ENCODE results near the gene SUSD1.
A peak's percentile ranks its signal among the peaks of the same experiment; 100 is the strongest.
"Not testable (repeated sequence)": the region's sequence is repeated elsewhere in the genome, so short reads cannot be mapped to it uniquely, and the experiment has no call there.

The SUSD1 gene

DNA sequence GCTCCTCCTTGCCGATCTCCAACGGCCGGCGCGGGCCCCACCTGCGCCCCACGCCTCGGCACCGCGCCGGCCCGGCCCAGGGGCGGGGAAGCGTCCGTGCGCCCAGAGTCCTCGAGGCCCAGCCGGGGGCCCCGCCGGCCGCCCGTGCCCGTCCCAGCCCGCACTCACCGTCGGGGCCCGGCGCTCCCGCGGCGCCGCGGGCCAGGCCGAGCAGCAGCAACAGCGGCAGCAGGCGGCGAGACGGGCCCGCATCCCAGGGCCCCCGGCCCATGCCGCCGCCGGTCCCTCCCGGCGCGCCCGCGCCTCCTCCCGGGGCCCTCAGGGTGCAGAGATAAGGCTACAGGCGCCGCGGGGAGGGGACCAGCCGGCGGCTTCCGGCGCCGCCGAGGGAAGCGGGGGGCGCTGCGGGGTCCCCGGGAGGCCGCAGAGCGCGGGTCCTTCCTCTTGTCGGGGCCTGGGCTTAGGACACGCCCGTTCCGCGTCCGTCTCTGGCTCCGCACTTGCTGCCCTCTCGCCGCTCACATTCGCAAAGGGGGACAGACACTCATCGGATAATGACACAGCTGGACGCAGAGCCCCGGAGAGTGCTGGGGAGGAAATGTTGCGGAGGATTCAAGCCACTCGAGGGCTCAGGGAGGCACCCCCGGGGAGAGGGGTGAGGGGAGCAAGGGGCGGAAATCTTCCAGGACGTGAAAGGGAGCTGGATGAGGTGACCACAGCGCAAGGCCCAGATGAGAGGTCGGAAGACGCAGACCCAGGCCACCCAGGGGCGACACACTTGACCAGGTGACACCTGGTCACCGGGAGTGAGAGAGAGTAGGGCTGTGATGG, at the start of gene SUSD1:
TSS of gene SUSD1 (minus strand) at position 333 of the 831 bp plus-strand sequence. CDS start at position 271, 62 bp downstream.
- DNase-seq: no peak

- no peak for DNase-seq
These were observed 49.5 kb upstream of the SUSD1 start for GRCh38 chr9:112224401-112225289.

DNA sequence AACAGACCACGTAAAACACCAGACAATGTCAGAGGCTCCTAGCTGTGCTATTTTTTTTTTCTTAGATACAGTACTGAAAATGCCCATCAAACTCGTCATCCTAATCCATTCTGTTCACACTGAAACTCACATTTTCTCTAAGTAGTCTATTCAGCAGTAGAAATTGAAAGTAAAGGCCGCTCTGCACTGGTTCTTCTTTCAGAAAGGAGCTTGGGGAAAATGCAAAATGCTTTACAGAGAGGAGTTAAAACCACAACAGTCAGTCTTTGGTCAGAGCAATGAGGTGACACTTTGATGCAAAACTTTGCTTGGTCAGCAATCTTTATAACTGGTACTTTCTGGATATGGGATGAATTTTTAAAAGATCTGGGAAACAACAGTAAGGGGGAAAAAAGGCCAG, 43.8 kb upstream of the SUSD1 start:
- DNase-seq: no peak

DNA sequence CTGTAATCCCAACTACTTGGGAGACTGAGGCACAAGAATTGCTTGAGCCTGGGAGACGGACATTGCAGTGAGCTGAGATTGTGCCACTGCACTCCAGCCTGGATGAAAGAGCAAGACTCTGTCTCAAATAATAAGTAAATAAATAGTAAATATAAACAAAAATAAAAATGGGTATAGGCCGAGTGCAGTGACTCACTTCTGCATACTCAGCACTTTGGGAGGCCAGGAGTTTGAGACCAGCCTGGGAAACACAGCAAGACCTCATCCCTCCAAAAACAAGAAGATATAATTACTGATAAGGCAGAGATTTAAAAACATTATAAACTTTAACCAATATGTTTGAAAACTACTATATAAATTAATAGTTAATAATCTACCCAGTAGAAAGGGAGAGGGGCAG, 37.8 kb upstream of the SUSD1 start:
- DNase-seq: no peak

GRCh38 chr9:112207451-112207850, 32.4 kb upstream of the SUSD1 start:
- DNase-seq: no peak

- peak; percentile 53 for DNase-seq
These were observed 28.4 kb upstream of the SUSD1 start for GRCh38 chr9:112203536-112203935.

DNA sequence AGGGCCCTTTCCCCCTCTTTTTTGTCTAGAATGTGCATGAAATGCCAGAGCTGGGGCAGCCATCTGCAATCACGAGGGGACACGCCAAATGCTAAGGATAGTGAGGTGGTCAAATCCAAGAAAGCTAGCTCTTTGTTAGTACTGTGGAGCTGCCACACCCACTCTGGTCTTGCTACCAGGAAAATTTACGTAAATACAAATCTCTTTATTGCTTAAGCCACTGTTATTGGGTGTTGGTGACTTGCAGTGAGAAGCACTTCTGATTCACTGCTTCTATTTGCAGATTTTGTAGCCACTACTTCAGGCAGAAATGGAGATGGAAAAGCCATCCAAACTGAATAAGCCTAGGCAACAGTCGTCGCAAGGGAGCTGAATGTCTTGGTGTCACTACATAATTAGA, 25.6 kb upstream of the SUSD1 start:
- DNase-seq: no peak

- DNase-seq: no peak
These were observed 23.5 kb upstream of the SUSD1 start for GRCh38 chr9:112198646-112199045.

GRCh38 chr9:112194969-112195431, 19.9 kb upstream of the SUSD1 start:
- no peak for DNase-seq

DNA sequence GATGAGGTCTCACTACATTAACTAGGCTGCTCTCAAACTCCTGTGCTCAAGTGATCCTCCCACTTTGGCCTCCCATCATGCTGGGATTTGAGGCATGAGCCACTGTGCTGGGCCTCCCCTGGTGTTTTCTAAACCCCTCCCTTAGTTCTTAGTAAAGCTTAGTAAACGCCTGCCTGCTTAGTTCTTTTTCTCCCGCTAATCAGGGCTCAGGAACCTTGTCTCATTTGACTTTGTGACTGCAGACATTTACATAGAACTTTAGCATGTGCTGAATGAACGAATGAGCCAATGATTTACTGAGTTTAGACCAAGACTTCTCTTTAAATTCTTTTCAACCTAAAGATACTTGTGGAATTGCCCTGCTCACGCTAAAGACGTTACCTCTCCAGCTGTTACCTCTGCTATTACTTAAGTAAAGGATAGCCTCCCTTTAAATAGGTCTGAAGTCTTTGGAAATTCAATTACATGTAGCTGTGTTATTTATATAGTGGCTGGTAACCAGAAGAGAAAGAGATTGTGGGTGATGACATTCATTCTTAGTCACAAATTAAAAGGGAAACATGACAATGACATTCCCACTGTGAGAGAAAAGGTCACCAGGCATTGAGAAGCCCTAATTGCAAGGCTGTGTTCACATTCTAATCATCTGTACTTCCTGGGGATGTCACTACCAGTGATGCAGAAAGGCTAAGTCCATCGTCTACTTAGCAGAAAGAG, 18.6 kb upstream of the SUSD1 start:
- DNase-seq: no peak

- DNase-seq: not testable (repeated sequence)
These were observed 15.2 kb upstream of the SUSD1 start for GRCh38 chr9:112190320-112190719.

- no peak for DNase-seq
These were observed 13.8 kb upstream of the SUSD1 start for GRCh38 chr9:112188884-112189283.

DNA sequence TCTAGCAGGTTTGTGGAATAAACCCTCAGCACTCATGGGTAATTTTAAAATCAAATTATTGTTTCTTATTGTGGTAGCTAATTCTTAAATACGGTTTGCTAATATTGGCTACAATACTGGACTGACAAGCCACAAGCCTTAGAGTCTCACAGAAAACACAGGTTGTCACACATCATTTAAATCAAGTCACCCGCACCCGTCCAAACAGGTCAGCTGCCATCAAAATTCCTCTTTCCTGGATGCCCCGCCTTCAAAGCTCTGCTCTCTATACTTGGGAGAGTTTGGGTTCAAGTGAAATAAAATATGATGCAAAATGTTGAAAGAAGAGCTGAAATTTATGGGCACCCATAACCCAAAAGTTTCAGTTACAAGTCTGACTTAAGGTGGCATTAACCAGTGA, 12.3 kb upstream of the SUSD1 start:
- no peak for DNase-seq

GRCh38 chr9:112186695-112187094, 11.6 kb upstream of the SUSD1 start:
- no peak for DNase-seq

GRCh38 chr9:112184946-112185345, 9.8 kb upstream of the SUSD1 start:
- DNase-seq: no peak

DNA sequence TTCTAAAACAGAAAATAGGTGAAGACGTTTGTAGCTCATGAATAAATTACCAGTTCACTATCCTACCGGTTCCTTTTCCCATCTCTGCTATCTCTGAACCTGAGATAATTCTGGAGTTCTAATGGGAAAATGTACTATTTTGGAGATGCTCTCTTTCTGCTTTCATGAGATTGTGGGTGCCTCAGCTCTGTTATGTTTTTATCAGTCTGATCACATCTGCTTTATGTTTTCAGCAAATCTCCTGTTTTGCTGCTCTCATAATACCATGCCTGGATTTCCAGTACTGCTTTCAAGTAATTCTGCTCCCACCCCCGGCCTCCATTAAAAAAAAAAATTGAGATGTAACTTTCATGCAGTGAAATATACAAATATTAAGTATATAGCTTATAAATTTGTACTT, 9.1 kb upstream of the SUSD1 start:
- no peak for DNase-seq

DNA sequence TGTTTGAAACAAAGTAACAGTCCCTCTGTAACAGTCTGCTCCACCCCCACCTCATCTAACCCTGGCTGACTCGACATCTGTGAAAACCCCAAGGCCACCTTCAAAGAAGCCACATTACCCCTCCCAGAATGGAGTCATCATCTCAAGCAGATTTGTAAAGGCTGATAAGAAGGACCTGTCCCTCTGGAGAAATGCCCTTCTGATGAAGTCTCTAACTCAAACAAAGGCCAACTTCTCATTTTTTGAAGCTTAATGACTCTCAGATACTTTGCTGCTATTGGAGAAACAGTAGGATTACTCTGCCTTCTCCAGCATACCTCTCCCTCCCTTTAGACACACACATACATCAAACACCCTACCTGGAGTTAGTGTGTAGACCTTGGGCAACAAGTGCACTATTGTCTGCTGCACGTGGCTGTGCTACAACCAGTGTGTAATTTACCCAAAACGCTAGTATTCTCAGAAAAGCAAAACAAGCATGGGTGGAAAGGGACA, 5.3 kb upstream of the SUSD1 start:
- no peak for DNase-seq

DNA sequence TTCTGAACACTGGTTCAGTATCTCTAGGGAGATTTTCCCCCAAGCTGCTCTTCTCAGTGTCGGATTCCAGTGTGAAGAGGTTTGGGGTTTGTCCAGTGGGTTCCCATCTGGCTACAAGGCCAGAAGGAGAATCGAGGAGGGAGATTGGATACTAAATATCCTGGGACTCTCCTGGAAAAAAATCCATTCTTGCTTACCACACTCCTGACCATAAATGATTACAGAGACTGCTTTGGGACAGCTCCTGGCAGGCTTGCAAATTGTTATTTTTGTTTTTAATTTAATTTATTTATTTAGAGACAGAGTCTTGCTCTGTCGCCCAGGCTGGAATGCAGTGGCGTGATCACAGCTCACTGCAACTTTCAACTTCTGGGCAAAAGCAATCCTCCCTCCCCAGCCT, 4.7 kb upstream of the SUSD1 start:
- DNase-seq: no peak

DNA sequence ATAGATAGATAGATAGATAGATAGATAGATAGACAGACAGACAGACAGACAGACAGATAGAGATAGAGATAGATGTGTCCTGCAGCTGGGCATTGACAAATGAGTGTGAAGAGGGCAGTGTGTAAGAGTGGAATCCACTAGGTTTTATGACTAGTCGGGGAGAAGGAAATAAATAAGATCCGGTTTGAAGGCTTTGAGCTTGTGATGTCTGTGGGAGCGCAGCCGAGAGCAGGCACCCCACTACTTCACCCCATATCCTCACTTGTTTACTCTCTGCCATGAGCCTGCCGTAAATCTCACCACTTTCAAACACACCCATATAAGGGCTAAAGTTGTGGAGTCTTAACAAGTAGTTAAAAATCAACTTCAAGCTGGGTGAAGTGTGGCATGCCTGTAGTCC, 1.4 kb upstream of the SUSD1 start:
- no peak for DNase-seq

DNA sequence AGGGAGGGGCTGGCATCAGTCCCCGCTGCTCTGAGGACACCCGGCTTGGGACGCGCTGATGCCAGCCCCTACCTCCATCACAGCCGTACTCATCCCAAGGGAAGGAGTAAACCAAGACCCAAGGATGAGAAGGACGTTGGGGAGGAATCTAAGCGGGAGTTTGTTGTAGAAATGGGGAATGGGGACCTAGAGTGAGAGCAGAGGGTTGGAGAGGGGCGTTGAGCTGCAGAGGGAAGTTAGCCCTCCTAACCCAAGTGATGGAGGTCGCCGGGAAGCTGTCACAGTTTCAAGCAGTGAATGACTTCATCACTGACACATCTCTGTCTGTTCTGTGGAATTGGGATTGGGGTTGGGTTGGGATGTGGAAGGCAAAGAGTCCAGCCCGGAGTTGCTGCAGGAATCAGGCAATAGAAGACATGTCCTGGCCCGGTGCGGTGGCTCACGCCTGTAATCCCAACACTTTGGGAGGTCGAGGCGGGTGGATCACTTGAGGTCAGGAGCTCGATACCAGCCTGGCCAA, 759 bp upstream of the SUSD1 start:
- no peak for DNase-seq

GRCh38 chr9:112174222-112174964, 704 bp downstream of the SUSD1 start:
- no peak for DNase-seq

Data from NCI-H226 (cell line).